Activated effector memory CD4-positive, alpha-beta T cell treated with anti-CD3 and anti-CD28 coated beads, Interleukin-2, amount 50 U/mL, for 16 hours (primary cell): Measurements from ENCODE around the gene RASGEF1B.
A peak's percentile ranks its signal among the peaks of the same experiment; 100 is the strongest.
"Not testable (repeated sequence)": the region's sequence is repeated elsewhere in the genome, so short reads cannot be mapped to it uniquely, and the experiment has no call there.

Experiments used
- DNase-seq: peaks from one replicate; pipeline ENCODE4 v3.0.0-alpha.2; 2020

RASGEF1B gene

GRCh38 chr4:81498046-81498445 lies 26.3 kb upstream of the RASGEF1B start:
- no peak for DNase-seq

GRCh38 chr4:81495345-81495744 lies 23.6 kb upstream of the RASGEF1B start:
- DNase-seq, result no peak

GRCh38 chr4:81494031-81494431 lies 22.3 kb upstream of the RASGEF1B start:
- DNase-seq, result no peak

- no peak for DNase-seq
Measured at GRCh38 chr4:81492606-81493230, 21.0 kb upstream of the RASGEF1B start.

GRCh38 chr4:81491943-81492342 lies 20.2 kb upstream of the RASGEF1B start:
- no peak for DNase-seq

GRCh38 chr4:81490403-81491160 lies 18.9 kb upstream of the RASGEF1B start:
- DNase-seq, result no peak

- DNase-seq, result no peak
Measured at GRCh38 chr4:81486502-81486901, 14.8 kb upstream of the RASGEF1B start.

- DNase-seq, result no peak
Measured at GRCh38 chr4:81485310-81485980, 13.7 kb upstream of the RASGEF1B start.

- no peak for DNase-seq
Measured at GRCh38 chr4:81482326-81482725, 10.6 kb upstream of the RASGEF1B start.

GRCh38 chr4:81481151-81481550 lies 9.4 kb upstream of the RASGEF1B start:
- no peak for DNase-seq

- not testable (repeated sequence) for DNase-seq
Measured at GRCh38 chr4:81479573-81479972, 7.9 kb upstream of the RASGEF1B start.

GRCh38 chr4:81473331-81474265 lies 1.9 kb upstream of the RASGEF1B start:
- DNase-seq, result not testable (repeated sequence)

- DNase-seq, result no peak
Measured at GRCh38 chr4:81472281-81473182, 825 bp upstream of the RASGEF1B start.

GRCh38 chr4:81471298-81471587 lies 464 bp downstream of the RASGEF1B start:
- no peak for DNase-seq

GRCh38 chr4:81470456-81471297 lies 1.0 kb downstream of the RASGEF1B start:
- peak; percentile 76 for DNase-seq

GRCh38 chr4:81469781-81470455 lies 1.8 kb downstream of the RASGEF1B start:
- DNase-seq, result no peak

GRCh38 chr4:81468678-81469077 lies 3.0 kb downstream of the RASGEF1B start:
- DNase-seq, result no peak

GRCh38 chr4:81467672-81467964 lies 4.1 kb downstream of the RASGEF1B start:
- DNase-seq, result no peak

- DNase-seq, result peak; percentile 82
Measured at GRCh38 chr4:81466841-81467671, 4.7 kb downstream of the RASGEF1B start.
